Spleen (tissue), 7 donors: ENCODE data around the gene DLX4.

Experiments
- CTCF ChIP-seq, 11 experiments: fragments of 200-600 bp in 7 of 11; fragments of 450-650 bp in 4 of 11; sonication (generic) in 4 of 11; IDR thresholded peaks in 8 of 11; conservative IDR thresholded peaks in 3 of 11; 1 replicate in 7 of 11; 2 replicates in 4 of 11; pipeline versions ENCODE4 v1.4.0 to v1.8.0; 2016 to 2021; ENCODE audit warnings: antibody characterized with exemption in 11 of 11, inconsistent platforms in 4 of 11, mild to moderate bottlenecking in 1 of 11
- POLR2A ChIP-seq, 3 donors: fragments of 450-650 bp; IDR thresholded peaks; one replicate each; pipeline ENCODE4 v1.5.1; 2017; ENCODE audit warnings: antibody characterized with exemption in 3 of 3, mild to moderate bottlenecking in 1 of 3
- POLR2AphosphoS5 ChIP-seq, 3 donors: sonication (generic); formaldehyde crosslinking; IDR thresholded peaks; one replicate each; pipeline ENCODE4 v1.5.1; 2017; ENCODE audit warnings: antibody characterized with exemption in 3 of 3
- donor health status: DM: no; HTN: no; CAD: no; lungs with moderate emphysema.
- donor health status: DM: no; HTN: no; CAD: no.
- donor health status: DM: no; HTN: no; CAD: no.

GRCh38 chr17:49997773-49998703 lies 29.0 kb downstream of the DLX4 start:
- TF ChIP-seq CTCF (IDR thresholded peaks at IDR 0.05 in 8 of 11, conservative IDR thresholded peaks at IDR 0.05 in 3 of 11) (peak; percentile 71 to 98 (median 93)), POLR2A (IDR thresholded peaks at IDR 0.05) (no peak), POLR2AphosphoS5 (IDR thresholded peaks at IDR 0.05) (no peak)
